Left forelimb (tissue), 1 donor: ENCODE data around the gene OR10H5.
"Not testable (repeated sequence)": the region's sequence is repeated elsewhere in the genome, so short reads cannot be mapped to it uniquely, and the experiment has no call there.

Experiments used
- DNase-seq: peaks from one replicate; pipeline ENCODE4 v3.0.0-alpha.2; 2018; ENCODE audit warnings: low spot score

The OR10H5 gene, protein sequence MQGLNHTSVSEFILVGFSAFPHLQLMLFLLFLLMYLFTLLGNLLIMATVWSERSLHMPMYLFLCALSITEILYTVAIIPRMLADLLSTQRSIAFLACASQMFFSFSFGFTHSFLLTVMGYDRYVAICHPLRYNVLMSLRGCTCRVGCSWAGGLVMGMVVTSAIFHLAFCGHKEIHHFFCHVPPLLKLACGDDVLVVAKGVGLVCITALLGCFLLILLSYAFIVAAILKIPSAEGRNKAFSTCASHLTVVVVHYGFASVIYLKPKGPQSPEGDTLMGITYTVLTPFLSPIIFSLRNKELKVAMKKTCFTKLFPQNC

DNA sequence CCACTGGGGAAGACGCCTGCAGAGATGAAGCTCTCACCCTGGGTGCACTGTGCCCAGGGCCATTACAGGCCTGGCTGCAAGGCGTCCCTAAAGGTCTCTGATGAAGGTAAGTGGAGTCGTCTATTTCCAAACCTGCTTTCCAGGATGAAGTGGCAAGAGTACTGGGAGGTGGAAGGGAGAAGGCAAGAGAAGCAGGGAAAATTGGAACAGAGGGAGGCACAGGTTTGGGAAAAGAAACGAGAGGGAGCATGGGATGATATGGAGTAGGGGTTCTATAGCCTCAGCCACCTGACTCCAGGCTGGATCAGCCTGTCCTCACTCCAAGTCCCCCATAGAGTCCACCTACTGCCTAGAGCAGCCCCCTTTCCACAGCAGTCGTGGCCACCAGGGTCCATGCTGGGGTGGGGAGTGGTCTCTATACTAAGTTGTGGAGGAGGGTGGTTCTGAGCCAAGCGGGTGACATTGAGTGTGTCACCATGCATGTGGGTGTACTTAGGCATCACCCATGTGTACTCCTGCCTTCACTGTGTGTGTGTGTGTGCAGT, at the start of gene OR10H5:
Gene OR10H5 (plus strand): TSS at position 51 of the 545 bp plus-strand sequence. CDS start 6,388 bp downstream, outside the sequence.
- DNase-seq: no peak

DNA sequence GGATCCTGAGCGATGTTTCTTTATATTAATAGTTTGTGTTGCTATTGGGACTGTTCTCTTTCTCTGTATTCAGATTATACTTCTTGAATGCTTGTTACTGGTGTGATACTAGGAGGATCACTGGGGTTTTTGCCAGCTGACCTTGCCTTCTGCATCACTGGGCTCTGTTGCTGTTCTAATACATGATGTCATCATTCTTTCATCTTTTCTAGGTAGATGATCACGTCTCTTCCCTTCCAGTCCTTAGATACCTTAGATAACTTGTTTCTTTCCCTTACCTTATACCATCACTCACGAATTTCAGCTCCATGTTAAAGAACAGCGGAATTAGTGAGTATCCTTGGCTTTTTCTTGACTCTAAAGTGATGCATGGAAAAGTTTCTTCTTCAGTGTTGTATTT, 49.7 kb upstream of the OR10H5 start, which contains the start of gene OR10H3:
Gene OR10H3 (plus strand): TSS at position 264 of the 400 bp plus-strand sequence. CDS start 3,408 bp downstream, outside the sequence.
- DNase-seq: no peak

DNA sequence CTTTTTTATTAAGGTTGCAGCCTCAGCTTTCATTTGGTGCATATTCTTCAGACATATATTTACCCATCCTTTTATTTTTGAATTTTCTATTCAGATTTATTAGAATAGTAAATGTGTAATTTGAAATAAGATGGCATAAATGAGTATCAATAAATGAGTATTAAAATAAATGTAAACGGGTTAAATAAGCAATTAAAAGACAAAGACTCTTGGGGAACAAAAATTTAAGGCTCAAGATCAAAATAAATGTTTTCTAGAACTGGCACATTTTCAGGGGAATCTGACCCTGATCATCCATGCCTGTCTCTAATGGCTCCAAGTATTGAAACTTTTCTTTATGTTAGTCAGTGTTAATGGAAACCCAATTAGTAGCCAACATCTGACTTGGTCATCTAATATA, 46.7 kb upstream of the OR10H5 start:
- no peak for DNase-seq

DNA sequence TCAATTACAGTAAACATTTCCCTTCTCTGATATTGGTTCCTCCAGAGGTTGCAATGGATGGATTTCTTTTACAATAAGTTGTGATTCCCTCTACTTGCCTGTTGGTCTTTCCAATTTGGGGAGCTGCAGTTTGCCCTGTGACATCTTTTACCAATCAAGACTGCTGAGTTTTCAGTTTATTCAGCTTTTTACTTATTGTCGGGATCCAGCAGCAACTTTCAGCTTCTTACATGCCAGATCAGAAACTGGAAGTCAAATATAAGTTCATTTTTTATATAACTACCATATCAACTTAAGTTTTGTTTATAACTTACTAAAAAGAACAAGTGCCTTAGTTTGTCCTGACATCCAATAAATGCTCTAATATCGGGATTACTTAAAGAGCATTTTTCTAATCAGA, 39.2 kb upstream of the OR10H5 start:
- DNase-seq: no peak

DNA sequence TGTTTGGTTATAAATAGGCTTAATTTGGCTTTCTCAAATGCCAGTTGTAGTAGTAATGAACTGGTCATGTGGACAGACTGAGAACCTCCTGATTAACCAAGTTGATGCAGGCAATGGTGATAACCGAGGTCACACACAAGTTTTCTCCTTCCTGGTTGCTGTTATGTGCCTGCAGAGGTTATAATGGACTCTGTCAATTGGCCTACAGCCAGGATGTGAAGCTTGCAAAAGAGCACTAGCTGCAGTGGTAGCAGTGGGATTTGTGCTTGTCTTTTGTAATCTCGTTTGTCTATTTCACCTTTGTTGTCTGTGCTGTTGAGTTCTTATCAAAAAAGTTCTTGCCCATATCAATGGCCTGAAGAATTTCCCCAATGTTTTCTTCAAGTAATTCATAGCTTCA, 29.1 kb upstream of the OR10H5 start:
- no peak for DNase-seq

DNA sequence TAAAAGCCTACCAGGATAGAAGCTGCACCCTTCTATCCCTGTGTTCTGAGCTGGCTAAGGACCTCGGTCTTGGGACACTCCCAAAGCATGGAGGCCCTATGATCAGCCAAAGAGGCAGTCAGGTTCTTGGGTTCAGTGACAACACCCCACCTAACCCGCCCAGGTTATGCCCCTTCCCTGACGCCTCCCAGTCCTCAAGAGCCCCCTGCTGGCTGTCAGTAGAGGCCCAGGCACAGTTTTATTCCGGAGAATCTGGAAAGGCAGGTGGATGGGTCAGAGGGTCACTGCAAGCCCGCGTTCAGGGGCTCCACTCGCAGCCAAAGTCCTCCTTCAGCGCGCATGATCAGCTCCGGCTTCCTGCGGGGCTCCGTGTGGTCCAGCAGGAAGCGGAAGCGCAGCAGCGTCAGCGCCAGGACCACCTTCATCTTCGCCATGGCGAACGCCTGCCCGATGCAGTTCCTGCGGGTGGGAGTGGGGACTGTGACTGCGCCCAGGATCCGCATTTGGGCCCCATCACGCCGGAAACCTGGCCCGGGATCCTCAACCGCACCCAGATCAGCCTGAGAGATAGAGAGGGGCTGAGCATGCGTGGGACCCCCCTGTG, 27.4 kb upstream of the OR10H5 start:
- DNase-seq: no peak

DNA sequence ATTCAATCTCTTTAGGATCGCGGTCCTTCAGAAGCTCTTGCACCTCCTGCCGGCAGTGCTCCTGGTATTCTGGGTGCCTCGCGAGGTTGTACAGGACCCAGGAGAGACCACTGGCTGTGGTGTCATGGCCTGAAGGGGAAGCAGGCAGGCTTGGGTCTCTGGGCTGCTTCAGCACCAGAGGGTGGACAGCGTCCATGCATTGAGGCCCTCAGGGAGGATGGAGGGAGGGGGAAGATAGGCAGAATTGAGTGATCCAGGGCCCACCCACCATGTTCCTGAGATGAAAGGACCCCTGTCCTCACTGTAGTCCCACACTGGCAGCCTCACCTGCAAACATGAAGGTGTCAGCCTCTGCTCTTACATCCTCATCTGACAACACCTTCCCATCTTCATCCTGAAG, 17.9 kb upstream of the OR10H5 start:
- DNase-seq: no peak

DNA sequence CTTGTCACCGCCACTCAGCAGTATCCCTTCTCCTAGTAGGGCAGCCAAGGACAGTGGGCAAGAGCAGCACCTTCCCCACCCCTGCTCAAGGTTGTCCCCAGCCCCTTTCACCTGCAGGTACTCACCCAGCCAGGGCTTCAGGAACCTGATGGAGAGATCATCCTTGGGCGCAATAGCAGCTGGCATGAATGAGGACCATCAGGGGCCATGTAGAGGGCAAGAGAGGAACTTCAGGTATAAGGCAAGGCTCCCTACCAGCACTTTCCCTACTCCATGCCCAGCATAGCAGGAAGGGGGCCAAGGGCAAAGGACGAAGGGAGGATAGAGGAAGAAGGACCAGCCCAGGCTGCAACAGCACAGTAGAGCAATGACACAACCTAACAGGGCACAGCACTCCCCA, 13.3 kb upstream of the OR10H5 start:
- not testable (repeated sequence) for DNase-seq

DNA sequence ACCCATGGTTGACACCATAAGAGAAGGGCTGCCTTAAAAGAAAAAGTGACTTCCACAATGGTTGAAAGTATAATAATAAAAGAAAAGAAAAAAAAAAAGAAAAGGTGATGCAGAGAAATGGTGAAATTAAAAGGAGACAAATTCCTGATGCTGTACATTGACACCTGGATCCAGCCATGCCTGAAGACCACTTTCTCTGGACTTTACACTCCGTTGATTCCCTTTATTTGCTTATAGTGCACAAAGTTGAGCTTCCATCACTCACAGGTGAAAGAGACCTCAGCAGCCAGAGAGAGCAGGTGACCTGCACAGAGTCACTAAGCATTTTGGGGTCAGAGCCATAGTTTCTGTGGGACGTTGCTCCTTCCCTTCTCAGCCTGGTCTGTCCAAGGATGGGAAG, 12.2 kb upstream of the OR10H5 start:
- no peak for DNase-seq

DNA sequence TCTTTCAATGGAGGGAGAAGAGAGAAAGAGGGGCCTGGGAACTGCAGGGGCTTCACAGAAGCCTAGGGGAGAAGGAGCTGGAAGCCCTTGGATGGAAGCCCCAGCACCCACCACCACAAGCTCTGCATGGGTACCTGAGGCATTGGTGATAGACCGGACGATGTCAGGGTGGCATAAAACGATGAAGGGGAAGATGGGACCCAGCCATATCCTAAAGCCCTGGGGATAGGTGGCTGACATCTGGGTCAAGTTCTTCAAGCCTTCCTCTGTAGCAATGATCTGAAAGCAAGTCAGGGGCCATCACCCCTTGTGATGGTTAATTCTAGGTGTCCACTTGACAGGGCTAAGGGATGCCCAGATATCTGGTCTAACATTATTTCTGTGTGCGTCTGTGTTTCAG, 11.2 kb upstream of the OR10H5 start:
- no peak for DNase-seq

DNA sequence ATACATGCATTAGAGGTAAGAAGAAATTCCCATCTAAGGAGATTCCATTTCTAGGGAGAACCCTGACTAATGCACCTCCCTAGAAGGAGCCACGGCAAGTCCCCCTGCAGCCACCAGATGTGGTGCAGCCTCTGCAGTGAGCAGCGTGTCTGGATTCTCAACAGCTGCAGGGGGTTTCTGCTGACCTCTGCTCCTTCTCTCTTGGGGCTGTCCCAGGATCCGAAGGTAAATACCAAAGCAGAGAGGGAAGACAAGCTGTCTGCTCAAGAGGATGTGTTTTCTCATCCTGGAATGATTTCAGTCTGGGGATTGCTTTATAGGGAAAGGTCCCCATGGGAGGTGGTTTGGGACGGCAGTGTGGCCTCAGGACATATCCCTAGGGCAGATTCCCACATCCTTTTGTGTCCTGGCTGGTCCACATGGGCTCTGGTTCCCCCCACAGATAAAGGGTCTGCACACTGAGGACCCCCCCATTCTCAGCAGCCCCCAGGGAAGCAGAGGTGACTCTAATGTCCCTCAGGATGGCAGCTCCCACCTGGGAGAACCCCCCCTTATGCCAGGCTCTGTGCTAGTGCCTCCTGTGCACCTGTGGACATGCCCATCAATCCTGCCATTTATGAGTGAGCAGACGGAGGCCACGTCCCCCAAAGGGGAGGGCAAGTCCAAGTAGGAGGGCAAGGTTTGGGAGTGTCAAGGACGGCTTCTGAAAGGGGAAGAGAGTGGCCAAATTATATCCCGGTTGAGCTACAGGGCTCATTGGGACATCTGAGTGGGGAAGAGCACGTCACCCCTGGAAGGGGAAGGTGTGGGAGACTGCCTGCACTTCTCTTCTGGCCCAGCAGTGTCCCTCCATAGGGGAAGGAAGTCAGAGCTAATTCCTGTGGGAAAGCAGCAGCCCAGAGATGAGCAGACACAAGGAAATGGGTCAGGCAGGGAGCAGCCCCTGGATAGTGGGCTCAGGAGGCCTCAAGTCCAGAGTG, 10.2 kb upstream of the OR10H5 start:
- DNase-seq: no peak

DNA sequence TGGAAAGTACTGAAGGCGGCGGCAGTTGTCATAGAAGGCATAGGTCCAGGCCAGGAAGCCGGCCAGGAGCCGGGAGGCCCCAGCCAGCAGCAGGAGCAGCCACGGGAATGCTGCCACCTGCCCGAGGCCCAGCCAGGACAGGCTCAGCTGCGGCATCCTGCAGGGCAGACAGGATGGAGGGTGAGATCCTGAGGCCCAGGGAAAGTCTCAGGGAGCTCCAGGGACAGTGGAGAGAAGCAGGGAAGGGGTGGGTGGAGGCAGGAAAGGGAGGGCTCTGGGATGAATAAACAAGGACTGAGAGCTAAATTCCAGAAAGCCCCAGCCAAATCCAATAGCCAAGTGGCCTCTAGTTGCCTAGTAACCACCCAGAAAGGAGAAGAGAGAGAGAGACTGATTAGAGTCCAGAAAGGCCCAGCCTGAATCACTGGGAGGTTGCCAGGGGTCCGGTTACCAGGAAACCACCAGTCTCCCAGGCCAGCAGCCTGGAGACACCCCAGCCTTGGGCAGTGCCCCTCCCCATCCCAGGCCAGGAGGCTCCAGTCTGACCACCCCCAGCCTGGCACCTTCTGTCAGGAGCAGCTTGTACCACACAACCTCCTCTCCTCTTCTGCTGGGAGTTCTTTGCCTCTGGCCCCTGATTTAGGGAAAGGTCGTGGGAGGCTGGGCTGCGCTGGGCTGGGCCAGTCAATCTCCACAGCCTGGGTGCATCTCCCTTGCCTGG, 7.5 kb upstream of the OR10H5 start:
- DNase-seq: peak; percentile 83

DNA sequence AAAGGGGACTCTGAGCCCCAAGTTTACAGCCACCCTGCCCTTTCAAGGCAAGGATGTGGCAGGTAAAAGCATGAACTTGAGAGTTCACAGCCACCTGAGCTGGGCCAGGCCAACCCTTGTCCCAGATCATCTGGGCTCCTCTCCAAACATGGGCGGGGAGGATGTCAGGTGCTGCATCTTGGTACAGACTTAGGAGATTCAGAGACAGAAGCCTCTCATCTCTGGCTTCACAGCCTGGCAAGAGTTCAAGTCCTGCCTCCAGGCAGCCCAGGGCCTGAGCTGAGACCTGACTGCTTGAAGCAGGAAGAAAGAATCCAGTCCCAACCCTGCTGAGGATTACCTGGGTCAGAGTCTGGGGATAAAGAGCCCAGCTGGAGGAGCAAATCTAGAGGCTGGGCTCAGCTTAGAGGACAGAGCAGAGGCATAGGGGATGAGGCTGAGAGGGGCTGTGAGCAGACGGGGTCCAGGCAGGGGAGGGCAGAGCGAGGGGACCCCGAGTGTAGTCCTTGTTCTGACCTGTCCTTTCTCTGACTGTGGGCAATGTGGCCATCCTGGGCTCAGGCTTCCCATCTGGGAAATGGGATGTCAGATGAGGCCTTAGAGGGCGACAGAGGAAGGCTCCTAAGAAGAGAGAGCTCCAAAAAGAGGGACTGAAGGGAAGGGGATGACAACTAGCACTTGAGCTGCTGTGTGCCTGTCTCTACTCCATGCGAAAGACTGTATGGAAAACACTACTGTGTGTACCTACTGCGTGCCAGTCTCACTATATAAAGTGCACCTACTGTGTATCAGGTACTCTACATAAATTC, 6.6 kb upstream of the OR10H5 start:
- no peak for DNase-seq

DNA sequence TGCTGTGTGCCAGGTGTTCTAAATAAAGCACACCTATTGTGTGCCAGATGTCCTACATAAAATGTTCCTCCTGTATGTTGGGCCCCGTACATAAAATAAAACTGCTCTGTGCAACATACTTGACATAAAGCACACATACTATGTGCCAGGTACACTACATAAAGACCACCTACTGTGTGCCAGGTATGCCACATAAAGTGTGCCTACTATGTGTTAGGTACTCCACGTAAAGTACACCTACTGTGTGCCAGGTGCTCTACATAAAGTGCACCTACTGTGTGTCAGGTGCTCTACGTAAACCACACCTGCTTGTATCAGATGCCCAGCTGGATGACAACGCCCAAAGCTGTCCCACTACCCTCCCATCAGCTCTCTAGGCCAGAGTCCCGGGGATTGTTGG, 5.8 kb upstream of the OR10H5 start:
- no peak for DNase-seq

DNA sequence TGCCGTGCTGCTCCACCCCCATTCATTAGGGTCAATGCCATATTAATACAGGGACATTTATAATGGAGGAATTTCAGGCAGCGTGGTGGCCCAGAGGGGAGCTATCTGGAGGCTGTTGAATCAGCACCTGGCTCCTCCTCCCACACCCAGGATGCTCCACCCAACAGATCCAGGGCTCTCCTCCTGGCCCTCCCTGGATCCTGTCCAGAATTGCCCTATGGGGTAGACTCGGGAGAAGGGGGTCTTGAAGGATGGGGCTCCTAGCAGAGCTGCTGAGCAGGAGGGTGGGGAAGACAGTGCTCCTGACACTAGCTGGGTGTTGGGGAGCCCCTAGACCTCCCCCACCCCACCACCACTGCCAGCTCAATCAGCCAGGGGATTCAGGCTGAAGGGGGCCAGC, 5.2 kb upstream of the OR10H5 start:
- DNase-seq: no peak

DNA sequence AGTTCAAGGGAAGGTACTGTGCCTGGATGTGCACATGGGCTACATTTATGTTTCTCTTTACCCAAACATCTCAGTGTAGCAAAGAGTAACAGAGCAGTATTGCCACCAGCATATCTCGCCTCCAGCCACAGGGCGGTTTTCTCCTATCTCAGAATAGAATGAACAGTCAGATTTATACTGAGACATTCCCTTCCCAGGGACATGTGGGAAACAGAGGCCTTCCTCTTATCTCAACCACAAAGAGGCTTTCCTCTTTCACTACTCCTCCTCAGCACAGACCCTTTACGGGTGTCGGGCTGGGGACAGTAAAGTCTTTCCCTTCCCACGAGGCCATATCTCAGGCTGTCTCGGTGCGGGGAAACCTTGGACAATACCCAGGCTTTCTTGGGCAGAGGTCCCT, 4.6 kb upstream of the OR10H5 start:
- DNase-seq: not testable (repeated sequence)

DNA sequence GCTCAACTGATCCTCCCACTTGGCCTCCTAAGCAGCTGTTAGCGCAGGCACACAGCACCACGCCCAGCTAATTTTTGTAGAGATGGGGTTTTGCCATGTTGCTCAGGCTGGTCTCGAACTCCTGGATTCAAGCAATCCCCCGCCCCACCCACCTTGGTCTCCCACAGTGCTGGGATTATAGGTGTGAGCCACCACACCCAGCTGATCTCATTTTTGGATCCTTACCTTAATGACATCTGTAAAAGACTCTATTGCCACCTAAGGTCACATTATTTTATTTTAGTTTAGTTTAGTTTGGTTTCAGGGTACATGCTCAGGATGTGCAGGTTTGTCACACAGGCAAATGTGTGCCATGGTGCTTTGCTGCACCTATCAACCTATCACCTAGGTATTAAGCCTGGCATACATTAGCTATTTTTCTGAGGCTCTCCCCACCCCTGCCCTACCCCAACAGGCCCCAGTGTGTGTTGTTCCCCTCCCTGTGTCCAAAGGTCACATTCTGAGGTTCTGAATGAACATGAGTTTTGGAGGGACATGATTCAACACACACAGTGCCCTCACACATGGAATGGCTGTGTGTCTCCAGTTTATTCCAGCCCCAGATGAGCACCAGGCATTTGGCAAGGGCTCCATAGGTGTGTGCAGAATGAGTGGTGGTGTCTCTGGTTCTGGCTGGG, 1.3 kb downstream of the OR10H5 start:
- no peak for DNase-seq

DNA sequence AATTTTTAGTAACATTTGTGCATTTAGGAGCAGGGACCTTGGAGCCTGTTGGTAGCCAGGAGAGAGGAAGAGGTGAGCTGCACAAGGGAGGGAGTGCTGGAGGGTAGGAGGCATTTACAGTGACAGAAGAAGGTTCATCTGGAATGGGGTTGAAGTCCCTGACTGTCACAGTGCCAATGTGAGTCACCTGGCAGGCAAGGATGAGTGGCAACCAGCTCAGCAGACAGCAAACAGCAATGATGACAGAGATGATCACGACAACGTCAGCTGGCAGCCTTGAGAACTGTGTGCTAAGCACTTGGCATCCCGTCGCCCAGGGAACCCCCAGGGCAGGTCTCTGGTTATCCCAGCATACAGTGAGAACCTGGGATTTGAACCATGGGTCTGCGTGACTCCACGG, 2.6 kb downstream of the OR10H5 start:
- no peak for DNase-seq

DNA sequence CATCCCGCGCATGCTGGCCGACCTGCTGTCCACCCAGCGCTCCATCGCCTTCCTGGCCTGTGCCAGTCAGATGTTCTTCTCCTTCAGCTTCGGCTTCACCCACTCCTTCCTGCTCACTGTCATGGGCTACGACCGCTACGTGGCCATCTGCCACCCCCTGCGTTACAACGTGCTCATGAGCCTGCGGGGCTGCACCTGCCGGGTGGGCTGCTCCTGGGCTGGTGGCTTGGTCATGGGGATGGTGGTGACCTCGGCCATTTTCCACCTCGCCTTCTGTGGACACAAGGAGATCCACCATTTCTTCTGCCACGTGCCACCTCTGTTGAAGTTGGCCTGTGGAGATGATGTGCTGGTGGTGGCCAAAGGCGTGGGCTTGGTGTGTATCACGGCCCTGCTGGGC, 6.8 kb downstream of the OR10H5 start:
- DNase-seq: not testable (repeated sequence)

DNA sequence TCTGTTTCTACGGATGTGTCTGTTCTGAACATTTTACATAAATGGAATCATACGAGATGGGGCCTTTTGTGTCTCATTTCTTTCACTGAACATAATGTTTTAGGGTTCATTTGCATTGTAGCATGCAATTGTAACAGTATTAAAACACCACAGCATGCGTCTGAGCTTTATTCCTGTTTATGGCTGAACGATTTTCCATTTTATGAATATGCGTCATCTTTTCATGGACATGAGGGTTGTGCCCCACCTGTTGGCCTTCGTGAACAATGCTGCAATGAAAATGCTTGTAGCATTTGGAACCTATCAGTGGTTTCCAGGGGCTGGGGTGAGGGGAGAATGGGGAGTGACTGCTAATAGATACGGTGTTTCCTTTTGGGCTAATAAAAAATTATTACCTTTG, 22.9 kb downstream of the OR10H5 start:
- DNase-seq: no peak
